ENCODE measurements around the gene ALAS1. TPM values are rescaled to one million over a fixed set of nuclear protein-coding genes. Genes with fewer than 3 reads are reported as not detected.

The ALAS1 gene
- polyA plus RNA-seq, 1 donor (not counting 4 experiments of a cell fraction or from before 2014, with no cell fraction given), result 74.1 TPM

- FAIRE-seq, result no peak
These were observed 15.3 kb upstream of the ALAS1 start for GRCh38 chr3:52182691-52183090.

DNA sequence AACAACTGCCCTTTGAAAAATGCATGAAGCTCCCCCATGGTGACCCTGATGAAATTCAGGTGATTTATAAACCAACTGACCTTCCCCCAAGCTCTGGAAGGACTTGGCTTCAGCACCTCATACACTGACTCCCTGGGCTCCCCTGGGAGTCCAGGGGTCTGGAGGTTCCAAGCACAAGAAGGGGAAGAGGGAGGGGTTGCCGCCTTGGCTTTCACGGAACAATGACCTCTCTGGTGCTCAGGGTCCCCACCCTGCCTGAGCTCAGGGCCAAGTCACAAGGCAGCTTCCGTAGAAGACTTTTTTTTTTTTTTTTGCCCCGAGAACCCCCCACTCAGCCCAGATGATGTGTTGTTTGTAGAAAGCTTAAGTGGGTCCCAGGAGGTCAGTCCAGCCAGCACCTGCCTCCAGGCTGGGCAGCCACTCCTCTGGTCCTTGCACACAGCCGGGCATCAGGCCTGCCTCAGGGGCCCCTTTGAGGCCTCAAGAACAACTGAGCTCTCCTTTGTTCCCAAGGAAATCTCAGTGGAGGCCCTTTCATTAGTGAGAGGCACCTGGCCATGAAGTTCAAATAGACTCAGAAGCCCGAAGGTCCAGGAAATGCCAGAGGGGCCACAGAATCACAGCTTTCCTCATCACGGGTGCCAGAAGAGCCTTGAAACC, 14.0 kb upstream of the ALAS1 start:
- H3K27ac ChIP-seq (ENCODE audit: control insufficient read depth, insufficient read depth, low read length), result no peak overlapping the region
- H3K9me3 ChIP-seq (ENCODE audit: control insufficient read depth, low read depth, low read length), result no peaks in the 10 kb centered on the region
- dilution Hi-C loops (cut with MboI; ENCODE audit: extremely low pct_ligation_motif_present, low sequenced_read_pairs), result no loop called here
- H2AFZ ChIP-seq (ENCODE audit: control insufficient read depth, low read length), result no peak overlapping the region
- FAIRE-seq (no peak), DNase-seq (ENCODE audit: low read depth, low spot score) (no peak)
- peaks cover 3% of the 10 kb centered on the region for H3K4me1 ChIP-seq (ENCODE audit: control insufficient read depth, extremely low read depth, insufficient read depth, low read length)
- H3K4me2 ChIP-seq (ENCODE audit: control insufficient read depth, extremely low read depth, insufficient read depth, low read depth, low read length), result no peak overlapping the region
- no peak overlapping the region for H3K4me3 ChIP-seq (ENCODE audit: control insufficient read depth in 2 of 3, extremely low read depth in 1 of 3, insufficient read depth in 2 of 3, low read depth in 1 of 3, low read length in 3 of 3)
- no peaks in the 10 kb centered on the region for H3K27me3 ChIP-seq (ENCODE audit: control insufficient read depth, extremely low read depth, insufficient read depth, low read length)
- no peaks in the 10 kb centered on the region for H3K36me3 ChIP-seq (ENCODE audit: control insufficient read depth in 2 of 2, extremely low read depth in 1 of 2, insufficient read depth in 2 of 2, low read length in 2 of 2)
- H3K79me2 ChIP-seq (ENCODE audit: control insufficient read depth, insufficient read depth, low read length), result no peaks in the 10 kb centered on the region
- no peaks in the 10 kb centered on the region for H4K20me1 ChIP-seq (ENCODE audit: control insufficient read depth, extremely low read depth, insufficient read depth, low read length)
- no peak overlapping the region for H3K9ac ChIP-seq (ENCODE audit: control insufficient read depth, extremely low read depth, insufficient read depth, low read length)
- no peaks in the 10 kb centered on the region for H3K9me1 ChIP-seq (ENCODE audit: control insufficient read depth, extremely low read depth, insufficient read depth, low read length)
- TF ChIP-seq EZH2 (IDR thresholded peaks at IDR 0.05; ENCODE audit: low read length) (no peak), CTCF (optimal IDR thresholded peaks at IDR 0.05 in 1 of 3, IDR thresholded peaks at IDR 0.05 in 1 of 3, conservative IDR thresholded peaks at IDR 0.05 in 1 of 3; ENCODE audit: extremely low read depth in 1 of 3, insufficient read depth in 2 of 3, low read length in 3 of 3) (no peak)

More at GRCh38 chr3:52182691-52183090, 15.3 kb upstream of the ALAS1 start:
- no peaks in the 10 kb centered on the region for H3K27me3 ChIP-seq (ENCODE audit: control insufficient read depth, extremely low read depth, insufficient read depth, low read length)
- peaks cover 3% of the 10 kb centered on the region for H3K4me1 ChIP-seq (ENCODE audit: control insufficient read depth, extremely low read depth, insufficient read depth, low read length)
- no peak overlapping the region for H3K27ac ChIP-seq (ENCODE audit: control insufficient read depth, insufficient read depth, low read length)
- H4K20me1 ChIP-seq (ENCODE audit: control insufficient read depth, extremely low read depth, insufficient read depth, low read length), result no peaks in the 10 kb centered on the region
- DNase-seq (ENCODE audit: low read depth, low spot score), result no peak
- no peaks in the 10 kb centered on the region for H3K36me3 ChIP-seq (ENCODE audit: control insufficient read depth in 2 of 2, extremely low read depth in 1 of 2, insufficient read depth in 2 of 2, low read length in 2 of 2)
- no peak for TF ChIP-seq CTCF (optimal IDR thresholded peaks at IDR 0.05 in 1 of 3, IDR thresholded peaks at IDR 0.05 in 1 of 3, conservative IDR thresholded peaks at IDR 0.05 in 1 of 3; ENCODE audit: extremely low read depth in 1 of 3, insufficient read depth in 2 of 3, low read length in 3 of 3)
- TF ChIP-seq EZH2 (IDR thresholded peaks at IDR 0.05; ENCODE audit: low read length), result no peak
- dilution Hi-C loops (cut with MboI; ENCODE audit: extremely low pct_ligation_motif_present, low sequenced_read_pairs), result no loop called here
- H3K9me3 ChIP-seq (ENCODE audit: control insufficient read depth, low read depth, low read length), result no peaks in the 10 kb centered on the region
- no peak overlapping the region for H2AFZ ChIP-seq (ENCODE audit: control insufficient read depth, low read length)
- no peaks in the 10 kb centered on the region for H3K79me2 ChIP-seq (ENCODE audit: control insufficient read depth, insufficient read depth, low read length)
- no peak overlapping the region for H3K4me3 ChIP-seq (ENCODE audit: control insufficient read depth in 2 of 3, extremely low read depth in 1 of 3, insufficient read depth in 2 of 3, low read depth in 1 of 3, low read length in 3 of 3)
- no peaks in the 10 kb centered on the region for H3K9me1 ChIP-seq (ENCODE audit: control insufficient read depth, extremely low read depth, insufficient read depth, low read length)
- no peak overlapping the region for H3K4me2 ChIP-seq (ENCODE audit: control insufficient read depth, extremely low read depth, insufficient read depth, low read depth, low read length)
- no peak overlapping the region for H3K9ac ChIP-seq (ENCODE audit: control insufficient read depth, extremely low read depth, insufficient read depth, low read length)
